HG02884 (cell line): ENCODE data around the gene B3GALNT2.
"Not testable (repeated sequence)": the region's sequence is repeated elsewhere in the genome, so short reads cannot be mapped to it uniquely, and the experiment has no call there.

Experiments
- ATAC-seq: cut with Tn5 transposase; IDR thresholded peaks from one replicate; pipeline ENCODE4 v1.9.1; 2021; ENCODE audit warnings: mild to moderate bottlenecking, moderate library complexity; ENCODE audit not compliant: unreplicated experiment

B3GALNT2 gene

GRCh38 chr1:235504494-235505222 is 406 bp upstream of the B3GALNT2 start:
- ATAC-seq = peak; percentile 71

GRCh38 chr1:235503403-235504121 is 690 bp downstream of the B3GALNT2 start:
- ATAC-seq = no peak

- ATAC-seq = no peak
Observed at GRCh38 chr1:235502601-235503402, 1.4 kb downstream of the B3GALNT2 start.

GRCh38 chr1:235500971-235501540 is 3.2 kb downstream of the B3GALNT2 start:
- ATAC-seq = no peak

GRCh38 chr1:235495551-235495950 is 8.7 kb downstream of the B3GALNT2 start:
- ATAC-seq = no peak

GRCh38 chr1:235495030-235495429 is 9.2 kb downstream of the B3GALNT2 start:
- ATAC-seq = no peak

- no peak for ATAC-seq
Observed at GRCh38 chr1:235494531-235494930, 9.7 kb downstream of the B3GALNT2 start.

- ATAC-seq = no peak
Observed at GRCh38 chr1:235491644-235492043, 12.6 kb downstream of the B3GALNT2 start.

- no peak for ATAC-seq
Observed at GRCh38 chr1:235486321-235486720, 17.9 kb downstream of the B3GALNT2 start.

- no peak for ATAC-seq
Observed at GRCh38 chr1:235485558-235485957, 18.7 kb downstream of the B3GALNT2 start.

GRCh38 chr1:235483090-235483489 is 21.2 kb downstream of the B3GALNT2 start:
- no peak for ATAC-seq

GRCh38 chr1:235473806-235474205 is 30.4 kb downstream of the B3GALNT2 start:
- no peak for ATAC-seq

GRCh38 chr1:235470741-235471439 is 33.4 kb downstream of the B3GALNT2 start:
- no peak for ATAC-seq

- not testable (repeated sequence) for ATAC-seq
Observed at GRCh38 chr1:235469897-235470296, 34.4 kb downstream of the B3GALNT2 start.

- ATAC-seq = no peak
Observed at GRCh38 chr1:235468970-235469369, 35.3 kb downstream of the B3GALNT2 start.

- ATAC-seq = no peak
Observed at GRCh38 chr1:235468004-235468403, 36.2 kb downstream of the B3GALNT2 start.

GRCh38 chr1:235465066-235465465 is 39.2 kb downstream of the B3GALNT2 start:
- ATAC-seq = no peak

GRCh38 chr1:235462832-235463231 is 41.4 kb downstream of the B3GALNT2 start:
- not testable (repeated sequence) for ATAC-seq

GRCh38 chr1:235461954-235462353 is 42.3 kb downstream of the B3GALNT2 start:
- ATAC-seq = no peak

- no peak for ATAC-seq
Observed at GRCh38 chr1:235460770-235461169, 43.5 kb downstream of the B3GALNT2 start.

GRCh38 chr1:235457856-235458255 is 46.4 kb downstream of the B3GALNT2 start:
- not testable (repeated sequence) for ATAC-seq
